Upper lobe of right lung (tissue), 1 donor: ENCODE results near the gene CHEK1. TPM values are rescaled to one million over a fixed set of nuclear protein-coding genes. Genes with fewer than 3 reads are reported as not detected.

Experiments used
- ATAC-seq: fragments of 200-7000 bp; cut with Tn5 transposase; one replicate; pipeline ENCODE4 v1.9.1; 2020; ENCODE audit warnings: mild to moderate bottlenecking, moderate library complexity
- DNase-seq: peaks from one replicate; pipeline ENCODE4 v3.0.0-alpha.2; 2020
- H3K27ac ChIP-seq: fragments of 200-600 bp; one replicate; pipeline ENCODE4 v1.8.0; 2022
- H3K27me3 ChIP-seq: fragments of 200-600 bp; one replicate; pipeline ENCODE4 v1.8.0; 2022; ENCODE audit warnings: mild to moderate bottlenecking
- H3K36me3 ChIP-seq: fragments of 200-600 bp; one replicate; pipeline ENCODE4 v1.8.0; 2022
- H3K4me1 ChIP-seq: fragments of 200-600 bp; one replicate; pipeline ENCODE4 v1.8.0; 2022
- H3K4me3 ChIP-seq: fragments of 200-600 bp; one replicate; pipeline ENCODE4 v1.8.0; 2022; ENCODE audit warnings: mild to moderate bottlenecking
- H3K9me3 ChIP-seq: fragments of 200-600 bp; one replicate; pipeline ENCODE4 v1.8.0; 2022
- CTCF ChIP-seq: fragments of 200-600 bp; IDR thresholded peaks from one replicate; pipeline ENCODE4 v1.8.0; 2022; ENCODE audit warnings: antibody characterized with exemption
- intact Hi-C: fragments of 100-400 bp; cut with DNase I; formaldehyde crosslinking; loops from one replicate; pipeline ENCODE4 v1.11.0; 2022
- total RNA-seq: library from RNA; stranded (reverse); fragmentation: NEBNext Ultra II Directional; extraction: Animal tissue kit (Norgen Biotek cat#: 25700); gene quantifications from one replicate; pipeline ENCODE4 v1.2.1, GENCODE V29; 2021
- donor health status: DM: no; HTN: yes; CAD: no; lungs with severe emphysema.

CHEK1 gene
- total RNA-seq, 1 donor from 2014 or later: 1.8 TPM

DNA sequence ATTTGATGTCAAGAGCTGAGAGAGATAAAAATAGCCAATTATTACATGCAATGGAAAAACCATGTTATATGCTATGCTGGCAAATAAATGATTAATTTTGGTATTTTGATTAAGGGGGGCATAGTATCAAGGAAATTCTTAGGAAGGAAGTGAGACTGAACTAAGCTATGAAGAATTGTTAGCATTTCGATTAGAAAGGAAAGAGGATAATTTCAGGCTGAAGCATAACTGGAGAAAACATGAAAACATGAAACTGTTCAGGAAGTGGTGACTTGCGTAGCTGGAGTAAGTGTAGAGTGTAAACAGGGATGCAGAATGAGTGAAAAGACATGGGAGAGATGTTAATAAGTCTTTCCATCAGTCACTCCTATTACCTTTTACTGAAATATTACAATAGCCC lies 49.2 kb downstream of the CHEK1 start:
- no peak for DNase-seq
- Histone ChIP-seq H3K4me3 (no peak overlapping the region), H3K27me3 (no peaks in the 10 kb centered on the region), H3K9me3 (no peaks in the 10 kb centered on the region), H3K4me1 (no peaks in the 10 kb centered on the region), H3K27ac (no peak overlapping the region), H3K36me3 (no peaks in the 10 kb centered on the region)
- no peak for TF ChIP-seq CTCF
- intact Hi-C loops: no loop called here
- ATAC-seq: no peak

- no peak overlapping the region for H3K27ac ChIP-seq
- no peaks in the 10 kb centered on the region for H3K27me3 ChIP-seq
- no peak for DNase-seq
- H3K36me3 ChIP-seq: no peaks in the 10 kb centered on the region
- intact Hi-C loops: no loop called here
- no peaks in the 10 kb centered on the region for H3K4me1 ChIP-seq
- H3K4me3 ChIP-seq: no peak overlapping the region
- H3K9me3 ChIP-seq: no peaks in the 10 kb centered on the region
- TF ChIP-seq CTCF: no peak
- ATAC-seq: no peak
These were observed 50.2 kb downstream of the CHEK1 start for GRCh38 chr11:125675196-125675595.

GRCh38 chr11:125679397-125679796 lies 54.4 kb downstream of the CHEK1 start:
- no peak for ATAC-seq
- no peak for TF ChIP-seq CTCF
- no peaks in the 10 kb centered on the region for H3K27me3 ChIP-seq
- H3K36me3 ChIP-seq: no peaks in the 10 kb centered on the region
- no peaks in the 10 kb centered on the region for H3K9me3 ChIP-seq
- H3K27ac ChIP-seq: no peak overlapping the region
- no peak for DNase-seq
- H3K4me3 ChIP-seq: no peak overlapping the region
- no peaks in the 10 kb centered on the region for H3K4me1 ChIP-seq
- intact Hi-C loops: no loop called here

GRCh38 chr11:125679837-125680236 lies 54.9 kb downstream of the CHEK1 start:
- H3K4me3 ChIP-seq: no peak overlapping the region
- intact Hi-C loops: no loop called here
- H3K27me3 ChIP-seq: no peaks in the 10 kb centered on the region
- H3K36me3 ChIP-seq: no peaks in the 10 kb centered on the region
- H3K9me3 ChIP-seq: no peaks in the 10 kb centered on the region
- no peak for DNase-seq
- no peak for TF ChIP-seq CTCF
- H3K4me1 ChIP-seq: no peaks in the 10 kb centered on the region
- no peak for ATAC-seq
- no peak overlapping the region for H3K27ac ChIP-seq

DNA sequence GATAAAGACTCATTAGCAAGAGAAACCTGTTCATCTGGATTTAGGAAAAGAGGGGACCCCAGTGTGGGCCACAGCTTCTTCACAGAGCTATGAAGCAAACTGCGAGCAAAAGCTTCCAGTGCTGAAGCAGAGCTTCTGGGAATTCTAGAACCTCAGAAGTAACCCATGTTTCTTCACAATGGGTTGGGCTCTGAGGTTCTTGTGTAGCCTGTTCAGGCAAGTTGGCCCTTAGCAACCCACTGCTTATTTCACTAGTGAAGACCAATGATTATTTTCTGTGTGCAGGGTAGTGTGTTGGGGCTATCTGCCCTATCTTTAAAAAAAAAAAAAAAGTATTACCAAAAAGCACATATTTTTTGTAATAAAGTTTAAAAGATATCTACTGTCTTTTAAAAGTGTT lies 55.8 kb downstream of the CHEK1 start, which contains the start of gene ACRV1:
ACRV1 (minus strand) TSS at position 101 of the 400 bp plus-strand sequence; CDS start at position 34, 67 bp downstream.
- H3K36me3 ChIP-seq: no peaks in the 10 kb centered on the region
- H3K4me3 ChIP-seq: no peak within 1 kb of the TSS
- DNase-seq: no peak
- ATAC-seq: no peak
- no peaks in the 10 kb centered on the region for H3K9me3 ChIP-seq
- H3K27ac ChIP-seq: no peak within 1 kb of the TSS
- H3K27me3 ChIP-seq: no peaks in the 10 kb centered on the region
- intact Hi-C loops: no loop called here
- H3K4me1 ChIP-seq: no peaks in the 10 kb centered on the region
- TF ChIP-seq CTCF: no peak

GRCh38 chr11:125685228-125685627 lies 60.3 kb downstream of the CHEK1 start:
- no peak for ATAC-seq
- intact Hi-C loops: no loop called here
- Histone ChIP-seq H3K27me3 (no peaks in the 10 kb centered on the region), H3K4me3 (no peak overlapping the region), H3K4me1 (no peaks in the 10 kb centered on the region), H3K9me3 (no peaks in the 10 kb centered on the region), H3K27ac (no peak overlapping the region), H3K36me3 (no peaks in the 10 kb centered on the region)
- no peak for TF ChIP-seq CTCF
- DNase-seq: no peak
